ENCODE results near the gene BCL2.

BCL2 gene

DNA sequence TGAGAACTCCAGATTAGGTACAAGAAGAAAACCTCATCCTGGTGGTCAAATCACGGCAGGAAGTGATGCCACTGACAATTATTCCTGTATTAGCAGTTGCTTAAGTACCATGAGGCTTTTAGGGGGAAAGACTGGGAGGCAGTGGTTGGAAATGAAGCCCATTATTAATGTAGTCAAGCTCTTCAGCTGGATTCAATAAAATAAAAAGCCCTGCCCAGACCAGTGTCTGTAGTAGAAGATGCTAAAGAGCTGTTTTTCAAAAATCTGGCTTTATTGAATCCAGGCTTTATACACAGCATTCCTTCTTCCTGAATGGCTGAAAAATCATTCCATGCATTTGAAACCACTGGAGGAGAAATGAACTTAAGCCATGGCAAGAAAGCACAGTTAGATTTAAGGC lies 155.2 kb downstream of the BCL2 start:
- TF ChIP-seq, protein P1, sequence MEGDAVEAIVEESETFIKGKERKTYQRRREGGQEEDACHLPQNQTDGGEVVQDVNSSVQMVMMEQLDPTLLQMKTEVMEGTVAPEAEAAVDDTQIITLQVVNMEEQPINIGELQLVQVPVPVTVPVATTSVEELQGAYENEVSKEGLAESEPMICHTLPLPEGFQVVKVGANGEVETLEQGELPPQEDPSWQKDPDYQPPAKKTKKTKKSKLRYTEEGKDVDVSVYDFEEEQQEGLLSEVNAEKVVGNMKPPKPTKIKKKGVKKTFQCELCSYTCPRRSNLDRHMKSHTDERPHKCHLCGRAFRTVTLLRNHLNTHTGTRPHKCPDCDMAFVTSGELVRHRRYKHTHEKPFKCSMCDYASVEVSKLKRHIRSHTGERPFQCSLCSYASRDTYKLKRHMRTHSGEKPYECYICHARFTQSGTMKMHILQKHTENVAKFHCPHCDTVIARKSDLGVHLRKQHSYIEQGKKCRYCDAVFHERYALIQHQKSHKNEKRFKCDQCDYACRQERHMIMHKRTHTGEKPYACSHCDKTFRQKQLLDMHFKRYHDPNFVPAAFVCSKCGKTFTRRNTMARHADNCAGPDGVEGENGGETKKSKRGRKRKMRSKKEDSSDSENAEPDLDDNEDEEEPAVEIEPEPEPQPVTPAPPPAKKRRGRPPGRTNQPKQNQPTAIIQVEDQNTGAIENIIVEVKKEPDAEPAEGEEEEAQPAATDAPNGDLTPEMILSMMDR (IDR thresholded peaks at IDR 0.05): no peak
- no peak for TF ChIP-seq ZFX (IDR thresholded peaks at IDR 0.05; ENCODE audit: borderline replicate concordance)
- H3K27ac ChIP-seq: no peak overlapping the region

DNA sequence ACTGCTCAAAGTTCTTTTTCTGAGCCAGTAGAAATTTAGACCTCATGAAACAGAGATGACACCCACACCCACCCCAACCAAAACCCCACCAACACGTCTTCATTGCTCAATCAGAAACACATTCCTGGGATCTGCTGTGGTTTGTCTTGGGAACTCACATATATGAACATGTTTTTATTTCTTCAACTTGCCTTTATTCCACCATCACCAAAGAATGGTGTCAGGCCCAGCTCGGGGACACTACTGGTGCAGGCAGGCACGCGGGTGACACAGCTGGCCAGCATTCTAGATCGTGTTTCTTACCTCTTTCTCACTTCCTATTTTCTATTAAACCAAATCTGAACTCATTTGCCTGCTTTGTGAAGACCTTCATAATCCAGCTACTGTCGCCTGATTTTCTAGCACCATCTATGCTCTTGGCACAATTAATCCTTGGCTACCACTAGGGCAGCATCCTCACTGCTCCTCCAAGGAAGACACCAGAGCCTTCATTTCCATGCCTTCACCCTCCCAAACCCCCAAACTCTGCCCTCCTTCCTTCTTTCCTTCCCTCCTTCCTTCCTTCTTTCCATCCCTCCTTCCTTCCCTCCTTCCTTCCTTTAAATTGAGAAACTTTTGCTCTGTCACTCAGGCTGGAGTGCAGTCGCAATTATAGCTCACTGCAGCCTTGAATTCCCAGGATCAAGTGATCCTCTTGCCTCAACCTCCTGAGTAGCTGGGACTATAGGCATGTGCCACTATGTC lies 157.1 kb downstream of the BCL2 start:
- no peak overlapping the region for H3K27ac ChIP-seq
- TF ChIP-seq, protein P1 (IDR thresholded peaks at IDR 0.05): no peak
- TF ChIP-seq ZFX (IDR thresholded peaks at IDR 0.05; ENCODE audit: borderline replicate concordance): no peak

DNA sequence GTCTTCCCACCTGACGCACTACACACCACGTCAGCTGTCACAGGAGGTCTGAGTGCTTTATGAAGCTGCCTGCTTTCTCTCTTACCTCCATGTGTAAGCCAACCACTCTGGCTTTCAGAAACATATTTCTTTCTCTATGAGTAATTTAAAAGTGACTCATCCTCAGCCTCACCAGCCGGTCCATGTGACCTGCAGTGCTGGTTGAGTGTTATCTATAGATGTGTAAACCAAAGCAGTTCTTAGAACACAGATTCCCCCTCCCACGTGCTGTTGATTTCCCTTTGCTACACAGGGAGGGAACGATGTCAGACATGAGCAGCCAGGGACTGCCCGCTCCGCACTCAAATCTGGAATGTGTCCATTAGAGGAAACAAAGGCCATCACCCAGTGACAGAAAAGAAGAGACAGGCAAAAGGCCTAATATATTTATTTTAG lies 157.8 kb downstream of the BCL2 start:
- H3K27ac ChIP-seq: no peak overlapping the region
- no peak for TF ChIP-seq ZFX (IDR thresholded peaks at IDR 0.05; ENCODE audit: borderline replicate concordance)
- TF ChIP-seq, protein P1 (IDR thresholded peaks at IDR 0.05): no peak

DNA sequence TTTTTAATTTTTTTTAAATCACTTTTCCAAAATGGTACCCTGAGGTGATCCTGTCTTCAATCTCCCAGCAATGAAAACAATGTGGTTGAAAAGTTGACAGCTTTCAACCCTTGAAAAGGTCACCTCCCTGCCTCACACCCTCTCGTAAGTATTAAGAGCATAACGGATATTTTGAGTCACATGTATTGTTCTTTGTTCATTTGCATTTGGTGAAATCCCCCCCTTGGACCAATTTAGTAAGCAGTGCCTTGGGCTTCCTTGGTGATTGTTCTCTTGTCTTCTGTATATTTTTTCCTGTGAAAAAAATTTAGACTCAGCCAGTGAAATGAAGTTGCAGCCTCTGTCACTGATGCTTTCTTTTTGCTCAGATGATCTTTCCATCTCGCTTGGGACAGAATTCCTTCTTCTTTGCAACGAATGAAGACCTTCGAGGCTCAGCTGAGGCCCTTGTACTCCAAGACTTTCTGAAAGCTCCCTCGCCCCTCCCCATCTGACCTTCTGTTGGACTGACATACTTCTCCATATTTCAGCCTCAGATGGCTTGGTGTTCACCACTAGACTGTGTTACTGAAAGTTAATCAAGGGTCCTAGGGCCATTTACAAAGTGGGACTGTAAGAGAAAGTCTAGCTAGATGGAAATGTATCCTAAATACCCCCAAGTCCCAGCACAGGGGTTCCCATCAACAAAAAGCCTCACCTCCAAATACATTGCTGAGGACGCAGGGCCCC lies 158.4 kb downstream of the BCL2 start:
- TF ChIP-seq ZFX (IDR thresholded peaks at IDR 0.05; ENCODE audit: borderline replicate concordance): no peak
- TF ChIP-seq, protein P1 (IDR thresholded peaks at IDR 0.05): no peak
- no peak overlapping the region for H3K27ac ChIP-seq

DNA sequence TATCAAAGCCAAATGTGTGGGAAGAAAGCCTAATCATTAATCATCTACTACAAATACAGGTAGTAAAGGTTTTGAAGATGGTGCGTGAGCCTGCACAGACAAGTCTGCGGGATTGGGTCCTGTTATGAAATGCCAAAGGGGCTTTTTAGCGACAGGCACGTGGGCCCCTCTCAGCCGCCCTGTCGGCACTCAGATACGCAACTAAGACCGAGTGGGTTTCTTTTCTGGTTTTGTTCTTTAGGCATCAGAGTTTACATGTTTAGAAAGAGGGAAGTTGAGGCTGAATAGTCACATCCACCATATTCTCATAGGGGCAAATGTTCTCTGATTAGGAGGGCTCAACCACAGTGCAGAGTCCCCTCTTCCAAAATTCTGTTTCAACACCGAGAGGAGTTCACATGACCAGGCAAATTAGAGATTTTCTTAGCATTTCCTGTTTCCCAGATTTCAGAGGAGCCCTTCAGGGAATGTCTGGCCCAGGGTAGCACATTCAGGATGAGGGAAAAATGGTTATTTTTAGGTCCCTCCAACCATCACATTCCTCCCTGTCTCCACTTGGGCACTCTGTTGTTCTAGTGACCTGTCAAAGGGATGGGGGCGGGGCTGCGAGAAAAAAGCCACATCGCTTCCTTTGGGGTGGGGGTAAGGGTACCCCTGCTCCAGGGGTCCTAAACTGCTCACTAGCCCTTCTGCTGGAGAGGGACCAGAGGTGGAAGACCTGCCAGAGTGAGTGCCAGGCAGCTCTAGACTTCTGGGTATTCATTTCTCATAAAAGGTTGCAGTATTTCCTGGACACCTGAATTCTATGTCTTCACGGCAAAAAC lies 159.2 kb downstream of the BCL2 start:
- H3K27ac ChIP-seq: no peak overlapping the region
- TF ChIP-seq, protein P1 (IDR thresholded peaks at IDR 0.05): no peak
- no peak for TF ChIP-seq ZFX (IDR thresholded peaks at IDR 0.05; ENCODE audit: borderline replicate concordance)

DNA sequence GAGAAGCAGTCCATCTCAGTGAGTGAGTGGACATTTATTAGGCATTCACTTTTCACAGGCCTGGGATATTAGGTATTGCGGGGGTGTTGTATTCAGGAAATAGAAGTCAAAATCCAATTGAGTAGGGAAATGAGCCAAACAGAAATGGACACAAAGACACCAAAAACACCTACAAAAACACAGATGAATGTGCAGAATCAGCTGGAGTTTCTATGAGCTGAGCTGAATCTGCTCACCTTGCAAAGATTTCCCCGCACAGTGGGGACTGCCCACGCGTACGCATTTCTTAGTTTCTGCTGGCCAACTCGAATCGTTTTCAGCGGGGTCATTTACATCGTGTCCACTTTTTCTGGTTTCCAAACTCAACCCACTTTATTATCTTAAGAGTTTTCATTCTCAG lies 160.0 kb downstream of the BCL2 start:
- no peak for TF ChIP-seq ZFX (IDR thresholded peaks at IDR 0.05; ENCODE audit: borderline replicate concordance)
- TF ChIP-seq, protein P1 (IDR thresholded peaks at IDR 0.05): no peak

More for the DNA sequence above, 160.0 kb downstream of the BCL2 start:
- no peak overlapping the region for H3K27ac ChIP-seq
